Tibial artery (tissue), 4 donors: Measurements from ENCODE around the gene ADAM8.

Experiments
- DNase-seq, 2 donors: peaks; one replicate each; pipeline ENCODE4 v3.0.0-alpha.2; 2019
- H3K27ac ChIP-seq, 2 donors: fragments of 200-600 bp; sonication (generic) in 1 of 2; 1 replicate in 1 of 2; 2 replicates in 1 of 2; pipeline ENCODE4 v1.5.1; 2018 to 2019; ENCODE audit warnings: mild to moderate bottlenecking in 1 of 2
- H3K27me3 ChIP-seq, 2 donors: fragments of 200-600 bp; sonication (generic) in 1 of 2; one replicate each; pipeline versions ENCODE4 v1.5.1 to v1.6.0; 2016 to 2019
- H3K36me3 ChIP-seq, 3 donors: fragments of 200-600 bp; sonication (generic) in 2 of 3; one replicate each; pipeline ENCODE4 v1.5.1; 2016 to 2019; ENCODE audit warnings: mild to moderate bottlenecking in 2 of 3
- H3K4me1 ChIP-seq, 4 donors: fragments of 200-600 bp; sonication (generic) in 2 of 4; 1 replicate in 3 of 4; 2 replicates in 1 of 4; pipeline ENCODE4 v1.5.1; 2016 to 2019
- H3K4me3 ChIP-seq, 2 donors: fragments of 200-600 bp; sonication (generic) in 1 of 2; 1 replicate in 1 of 2; 2 replicates in 1 of 2; pipeline ENCODE4 v1.5.1; 2018 to 2019; ENCODE audit warnings: mild to moderate bottlenecking in 2 of 2
- H3K9me3 ChIP-seq, 3 donors: fragments of 200-600 bp; sonication (generic) in 1 of 3; one replicate each; pipeline ENCODE4 v1.5.1; 2016 to 2019
- intact Hi-C: fragments of 100-400 bp; cut with DNase I; formaldehyde crosslinking; loops from one replicate; pipeline ENCODE4 v1.15.0; 2023; ENCODE audit warnings: low total_unique reads
- TF ChIP-seq, protein P1 (sequence below), 2 experiments: fragments of 200-600 bp in 1 of 2; fragments of 450-650 bp in 1 of 2; IDR thresholded peaks; one replicate each; pipeline ENCODE4 v1.5.1; 2017 to 2019; ENCODE audit warnings: antibody characterized with exemption in 2 of 2, mild to moderate bottlenecking in 1 of 2, moderate library complexity in 1 of 2

The ADAM8 gene

DNA sequence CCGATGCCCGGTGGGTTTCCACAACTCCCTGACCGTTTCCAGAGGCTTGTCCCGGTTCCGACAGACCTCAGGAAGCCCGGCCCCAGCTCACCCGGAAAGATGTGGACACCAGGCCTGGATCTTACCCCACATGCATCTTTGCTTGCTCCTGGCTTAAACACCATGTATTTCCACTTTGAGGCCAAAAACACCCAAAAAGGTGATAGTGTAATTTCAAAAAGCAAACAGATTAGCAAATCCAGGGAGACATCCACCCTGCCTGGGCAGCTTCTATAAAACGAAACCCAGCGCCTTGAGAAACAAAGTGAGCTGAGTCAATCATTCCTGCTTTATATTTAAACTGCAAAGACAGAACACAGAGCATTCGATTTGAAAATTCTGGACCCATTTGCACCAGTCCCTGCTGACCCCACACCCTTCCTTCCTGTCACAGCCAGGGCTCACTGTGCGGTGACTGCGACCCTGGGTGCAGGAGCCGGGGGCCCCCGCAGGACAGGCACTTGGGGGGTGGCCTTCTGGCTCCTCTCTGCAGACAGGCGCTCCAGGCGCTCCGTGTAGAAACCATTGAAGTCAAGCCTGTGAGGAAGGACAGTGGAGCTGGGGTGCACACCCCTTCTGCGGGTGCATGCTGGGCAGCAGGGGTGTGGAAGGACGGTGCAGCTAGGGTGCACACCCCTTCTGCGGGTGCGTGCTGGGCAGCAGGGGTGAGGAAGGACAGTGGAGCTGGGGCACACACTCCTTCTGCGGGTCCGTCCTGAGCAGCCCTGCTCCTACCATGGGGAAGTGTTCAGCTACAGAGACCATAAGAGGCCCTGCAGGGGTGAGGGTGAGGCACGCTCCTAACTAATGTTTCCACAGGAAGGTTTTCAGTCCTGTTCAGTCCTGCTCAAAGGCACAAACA lies 2.9 kb upstream of the ADAM8 start:
- intact Hi-C loops: no loop called here

DNA sequence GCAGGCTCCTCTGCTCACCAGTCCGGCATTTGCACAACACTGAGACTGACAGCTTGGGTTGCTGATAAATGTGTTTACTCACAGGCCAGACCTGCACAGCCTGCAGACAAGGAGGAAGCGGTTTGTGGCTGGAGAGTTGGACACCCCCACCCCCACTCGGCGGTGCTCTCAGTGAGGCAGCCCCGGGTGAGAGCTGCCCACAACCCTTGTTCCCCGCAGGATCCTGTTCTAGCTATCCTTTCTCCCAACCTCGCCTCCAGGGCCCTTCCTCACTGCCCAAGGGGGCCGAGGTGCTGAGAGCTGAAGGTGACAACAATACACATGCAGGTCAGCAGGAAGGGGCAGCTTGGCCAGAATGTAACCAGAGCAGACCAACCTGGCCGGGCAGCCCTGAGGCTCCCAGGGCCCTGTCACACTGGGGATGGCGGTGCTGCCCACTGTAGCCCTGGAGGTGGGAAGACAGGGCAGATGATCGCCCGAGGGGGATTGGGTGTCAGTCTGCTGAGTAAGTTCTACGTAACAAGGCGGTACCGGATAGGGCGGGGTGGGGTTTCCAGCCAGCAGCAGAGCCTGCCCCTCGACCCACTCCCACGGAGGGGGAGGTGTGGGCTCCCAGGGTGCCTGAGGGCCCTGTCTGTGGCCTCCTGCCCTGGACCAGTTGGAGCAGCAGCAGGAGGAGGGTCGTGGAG lies 2.1 kb upstream of the ADAM8 start:
- Histone ChIP-seq H3K4me3 (no peak overlapping the region), H3K27me3 (peaks cover 0 to 20% of the 10 kb centered on the region in 2 donors), H3K36me3 (peaks cover 37 to 59% (median 52%) of the 10 kb centered on the region in 3 donors), H3K4me1 (peaks cover 0 to 20% (median 6%) of the 10 kb centered on the region in 4 donors), H3K9me3 (no peaks in the 10 kb centered on the region), H3K27ac (no peak overlapping the region)
- TF ChIP-seq, protein P1, sequence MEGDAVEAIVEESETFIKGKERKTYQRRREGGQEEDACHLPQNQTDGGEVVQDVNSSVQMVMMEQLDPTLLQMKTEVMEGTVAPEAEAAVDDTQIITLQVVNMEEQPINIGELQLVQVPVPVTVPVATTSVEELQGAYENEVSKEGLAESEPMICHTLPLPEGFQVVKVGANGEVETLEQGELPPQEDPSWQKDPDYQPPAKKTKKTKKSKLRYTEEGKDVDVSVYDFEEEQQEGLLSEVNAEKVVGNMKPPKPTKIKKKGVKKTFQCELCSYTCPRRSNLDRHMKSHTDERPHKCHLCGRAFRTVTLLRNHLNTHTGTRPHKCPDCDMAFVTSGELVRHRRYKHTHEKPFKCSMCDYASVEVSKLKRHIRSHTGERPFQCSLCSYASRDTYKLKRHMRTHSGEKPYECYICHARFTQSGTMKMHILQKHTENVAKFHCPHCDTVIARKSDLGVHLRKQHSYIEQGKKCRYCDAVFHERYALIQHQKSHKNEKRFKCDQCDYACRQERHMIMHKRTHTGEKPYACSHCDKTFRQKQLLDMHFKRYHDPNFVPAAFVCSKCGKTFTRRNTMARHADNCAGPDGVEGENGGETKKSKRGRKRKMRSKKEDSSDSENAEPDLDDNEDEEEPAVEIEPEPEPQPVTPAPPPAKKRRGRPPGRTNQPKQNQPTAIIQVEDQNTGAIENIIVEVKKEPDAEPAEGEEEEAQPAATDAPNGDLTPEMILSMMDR (IDR thresholded peaks at IDR 0.05): no peak
- intact Hi-C loops: no loop called here
- DNase-seq: no peak

More for the DNA sequence above, 2.9 kb upstream of the ADAM8 start:
- H3K36me3 ChIP-seq: peaks cover 45 to 68% (median 60%) of the 10 kb centered on the region in 3 donors
- no peaks in the 10 kb centered on the region for H3K9me3 ChIP-seq
- peaks cover 0 to 20% (median 6%) of the 10 kb centered on the region in 4 donors for H3K4me1 ChIP-seq
- no peak for DNase-seq
- peaks cover 0 to 20% of the 10 kb centered on the region in 2 donors for H3K27me3 ChIP-seq
- TF ChIP-seq, protein P1 (IDR thresholded peaks at IDR 0.05): no peak
- no peak overlapping the region for H3K4me3 ChIP-seq
- no peak overlapping the region for H3K27ac ChIP-seq

DNA sequence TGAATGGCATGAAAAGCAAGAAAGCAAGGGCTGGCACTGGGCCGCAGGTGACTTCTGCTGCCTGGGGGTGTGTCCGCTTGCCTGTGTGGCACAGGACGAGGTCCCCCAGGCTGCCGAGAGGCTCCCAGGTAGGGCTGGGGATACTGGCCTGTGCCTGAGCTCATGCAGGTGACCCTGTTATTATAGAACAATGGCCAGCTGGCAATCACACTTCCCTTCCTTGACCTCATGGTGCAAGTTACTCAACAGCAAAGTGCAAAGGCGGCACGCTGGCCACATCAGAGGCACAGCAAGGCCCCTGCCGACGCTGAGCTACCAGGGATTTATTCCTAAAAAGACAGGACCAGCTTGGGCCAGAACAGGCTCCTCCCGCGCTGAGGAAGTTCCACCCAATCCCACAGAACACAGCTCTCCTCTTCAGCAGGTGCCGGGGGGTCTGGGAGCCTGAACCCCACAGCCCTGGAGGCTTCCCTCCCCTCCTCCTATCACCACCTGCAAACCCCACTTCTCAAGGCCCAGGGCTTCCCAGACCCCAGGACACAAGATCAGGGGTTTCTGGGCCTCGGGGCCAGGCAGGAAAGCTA lies 1.4 kb upstream of the ADAM8 start:
- Histone ChIP-seq H3K27me3 (peaks cover 0 to 20% of the 10 kb centered on the region in 2 donors), H3K4me1 (peaks cover 0 to 20% (median 6%) of the 10 kb centered on the region in 4 donors), H3K36me3 (peaks cover 30 to 53% (median 45%) of the 10 kb centered on the region in 3 donors), H3K27ac (no peak overlapping the region), H3K9me3 (no peaks in the 10 kb centered on the region), H3K4me3 (no peak overlapping the region)
- no peak for DNase-seq
- intact Hi-C loops: no loop called here
- TF ChIP-seq, protein P1 (IDR thresholded peaks at IDR 0.05): no peak

DNA sequence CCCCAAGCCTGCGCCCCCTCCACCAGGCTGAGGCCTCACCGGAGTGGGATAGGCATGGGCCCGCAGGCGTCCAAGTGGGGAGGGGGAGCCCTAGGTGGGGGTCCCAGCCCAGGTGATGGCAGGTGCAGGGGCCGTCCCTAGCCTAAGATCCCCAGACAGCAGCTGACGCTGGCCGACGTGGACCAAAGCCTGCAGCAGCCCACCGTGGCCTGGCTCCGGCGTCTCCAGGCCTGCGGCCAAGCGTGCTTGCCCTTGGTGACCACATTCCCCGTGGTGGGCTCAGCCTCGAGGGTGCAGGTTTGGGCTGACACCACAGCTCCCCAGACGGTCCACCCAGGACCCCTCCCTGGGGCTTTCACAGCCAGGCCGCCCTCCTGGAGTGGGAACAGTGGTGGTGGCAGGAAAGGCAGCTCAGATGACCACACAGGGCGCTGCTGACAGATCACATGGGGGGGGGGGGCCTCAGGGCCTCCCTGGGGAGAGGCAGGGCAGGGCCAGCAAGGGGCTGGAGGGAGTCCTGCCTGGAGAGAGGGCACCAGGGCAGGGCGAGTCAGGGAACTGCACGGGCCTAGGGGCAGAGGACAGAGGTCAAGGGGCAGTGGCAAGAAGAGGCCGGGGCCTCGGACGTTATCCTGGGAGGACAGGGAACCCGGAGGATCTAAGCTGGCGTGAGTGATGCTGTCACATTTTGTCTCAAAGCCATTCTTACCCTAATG lies 767 bp upstream of the ADAM8 start:
- no peak for DNase-seq
- intact Hi-C loops: no loop called here
- Histone ChIP-seq H3K27me3 (peaks cover 0 to 20% of the 10 kb centered on the region in 2 donors), H3K9me3 (no peaks in the 10 kb centered on the region), H3K27ac (no peak overlapping the region), H3K4me1 (peaks cover 0 to 20% (median 6%) of the 10 kb centered on the region in 4 donors), H3K36me3 (peaks cover 24 to 51% (median 39%) of the 10 kb centered on the region in 3 donors), H3K4me3 (no peak overlapping the region)
- TF ChIP-seq, protein P1 (IDR thresholded peaks at IDR 0.05): no peak

DNA sequence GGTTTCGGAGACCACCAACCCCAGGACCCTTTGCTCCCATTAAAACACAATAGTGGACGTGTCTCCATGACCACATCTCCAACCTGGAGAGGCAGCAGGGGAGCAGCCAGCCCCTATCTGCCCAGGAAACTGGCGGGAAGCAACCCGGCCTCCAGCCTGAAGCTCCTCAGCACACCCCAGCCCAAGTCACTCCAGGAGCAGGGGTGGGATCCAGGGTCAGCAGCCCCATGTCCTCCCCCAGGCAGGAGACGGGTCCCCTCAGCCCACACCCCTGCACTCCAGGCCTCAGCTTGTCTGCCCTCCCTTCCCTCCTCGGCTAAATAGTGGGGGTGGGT lies 601 bp downstream of the ADAM8 start:
- no peaks in the 10 kb centered on the region for H3K9me3 ChIP-seq
- DNase-seq: no peak
- H3K4me1 ChIP-seq: peaks cover 0 to 20% (median 6%) of the 10 kb centered on the region in 4 donors
- peaks cover 15 to 47% (median 26%) of the 10 kb centered on the region in 3 donors for H3K36me3 ChIP-seq
- peak overlapping the region; percentile 6 to 18 for H3K4me3 ChIP-seq
- intact Hi-C loops: no loop called here
- TF ChIP-seq, protein P1 (IDR thresholded peaks at IDR 0.05): no peak
- no peak overlapping the region for H3K27ac ChIP-seq
- H3K27me3 ChIP-seq: peaks cover 0 to 20% of the 10 kb centered on the region in 2 donors
